ENCODE data around the gene ASS1.

DNA sequence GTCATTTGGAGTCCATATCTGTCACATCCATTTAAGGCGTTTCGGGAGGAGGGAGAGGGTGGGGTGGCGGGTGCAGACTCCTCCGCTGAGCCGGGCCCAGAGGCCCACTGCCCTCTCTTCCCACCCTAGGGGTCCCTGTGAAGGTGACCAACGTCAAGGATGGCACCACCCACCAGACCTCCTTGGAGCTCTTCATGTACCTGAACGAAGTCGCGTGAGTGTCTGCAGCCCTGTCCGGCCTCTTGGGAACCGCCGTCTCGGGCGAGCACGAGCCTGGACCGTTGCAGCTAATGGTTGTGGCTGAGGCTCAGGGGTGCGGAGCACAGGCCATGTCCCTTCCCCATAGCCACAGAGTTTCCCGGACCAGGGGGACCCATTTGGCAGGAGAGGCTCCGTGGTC lies 34.8 kb downstream of the ASS1 start:
- TF ChIP-seq, protein P1, sequence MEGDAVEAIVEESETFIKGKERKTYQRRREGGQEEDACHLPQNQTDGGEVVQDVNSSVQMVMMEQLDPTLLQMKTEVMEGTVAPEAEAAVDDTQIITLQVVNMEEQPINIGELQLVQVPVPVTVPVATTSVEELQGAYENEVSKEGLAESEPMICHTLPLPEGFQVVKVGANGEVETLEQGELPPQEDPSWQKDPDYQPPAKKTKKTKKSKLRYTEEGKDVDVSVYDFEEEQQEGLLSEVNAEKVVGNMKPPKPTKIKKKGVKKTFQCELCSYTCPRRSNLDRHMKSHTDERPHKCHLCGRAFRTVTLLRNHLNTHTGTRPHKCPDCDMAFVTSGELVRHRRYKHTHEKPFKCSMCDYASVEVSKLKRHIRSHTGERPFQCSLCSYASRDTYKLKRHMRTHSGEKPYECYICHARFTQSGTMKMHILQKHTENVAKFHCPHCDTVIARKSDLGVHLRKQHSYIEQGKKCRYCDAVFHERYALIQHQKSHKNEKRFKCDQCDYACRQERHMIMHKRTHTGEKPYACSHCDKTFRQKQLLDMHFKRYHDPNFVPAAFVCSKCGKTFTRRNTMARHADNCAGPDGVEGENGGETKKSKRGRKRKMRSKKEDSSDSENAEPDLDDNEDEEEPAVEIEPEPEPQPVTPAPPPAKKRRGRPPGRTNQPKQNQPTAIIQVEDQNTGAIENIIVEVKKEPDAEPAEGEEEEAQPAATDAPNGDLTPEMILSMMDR (conservative IDR thresholded peaks at IDR 0.05), result no peak
- TF ChIP-seq ZFX (IDR thresholded peaks at IDR 0.05), result no peak

All from C4-2B (cell line).